ENCODE results near the gene STAT2. TPM values are rescaled to one million over a fixed set of nuclear protein-coding genes. Genes with fewer than 3 reads are reported as not detected.

STAT2 gene
- total RNA-seq, 1 experiment from 2014 or later: 18.1 TPM

Other genes with a start within 250 kb of the STAT2 start
- 1,876 and 4,191 TPM in 2 replicates for gene RPL41, start 243.5 kb downstream of the STAT2 start, total RNA-seq (2014; rRNA removed; shearing (Covaris generic); ENCODE audit: low replicate concordance)
- gene ZC3H10, start 241.8 kb downstream of the STAT2 start, total RNA-seq (2014; rRNA removed; shearing (Covaris generic); ENCODE audit: low replicate concordance): 3.5 and 5.3 TPM in 2 replicates
- gene ESYT1, start 231.8 kb downstream of the STAT2 start, total RNA-seq (2014; rRNA removed; shearing (Covaris generic); ENCODE audit: low replicate concordance): 84.9 and 145 TPM in 2 replicates
- 65.7 and 123 TPM in 2 replicates for gene MYL6B, start 207.5 kb downstream of the STAT2 start, total RNA-seq (2014; rRNA removed; shearing (Covaris generic); ENCODE audit: low replicate concordance)
- gene MYL6, start 201.7 kb downstream of the STAT2 start, total RNA-seq (2014; rRNA removed; shearing (Covaris generic); ENCODE audit: low replicate concordance): 1,658 and 1,845 TPM in 2 replicates
- 10.6 and 14.8 TPM in 2 replicates for gene SMARCC2, start 170.6 kb downstream of the STAT2 start, total RNA-seq (2014; rRNA removed; shearing (Covaris generic); ENCODE audit: low replicate concordance)
- 51.6 and 107 TPM in 2 replicates for gene RNF41, start 138.2 kb downstream of the STAT2 start, total RNA-seq (2014; rRNA removed; shearing (Covaris generic); ENCODE audit: low replicate concordance)
- gene NABP2, start 135.8 kb downstream of the STAT2 start, total RNA-seq (2014; rRNA removed; shearing (Covaris generic); ENCODE audit: low replicate concordance): 61.0 and 115 TPM in 2 replicates
- not detected in 2 replicates for gene SLC39A5, start 130.1 kb downstream of the STAT2 start, total RNA-seq (2014; rRNA removed; shearing (Covaris generic); ENCODE audit: low replicate concordance)
- gene ANKRD52, start 101.7 kb downstream of the STAT2 start, total RNA-seq (2014; rRNA removed; shearing (Covaris generic); ENCODE audit: low replicate concordance): 6.0 and 18.9 TPM in 2 replicates
- 6.9 and 7.7 TPM in 2 replicates for gene COQ10A, start 93.2 kb downstream of the STAT2 start, total RNA-seq (2014; rRNA removed; shearing (Covaris generic); ENCODE audit: low replicate concordance)
- 73.4 and 88.0 TPM in 2 replicates for gene CS, start 59.8 kb downstream of the STAT2 start, total RNA-seq (2014; rRNA removed; shearing (Covaris generic); ENCODE audit: low replicate concordance)
- 126 and 157 TPM in 2 replicates for gene CNPY2, start 44.1 kb downstream of the STAT2 start, total RNA-seq (2014; rRNA removed; shearing (Covaris generic); ENCODE audit: low replicate concordance)
- gene PAN2, start 26.1 kb downstream of the STAT2 start, total RNA-seq (2014; rRNA removed; shearing (Covaris generic); ENCODE audit: low replicate concordance): 9.3 and 11.9 TPM in 2 replicates
- not detected in 2 replicates for gene IL23A, start 21.2 kb downstream of the STAT2 start, total RNA-seq (2014; rRNA removed; shearing (Covaris generic); ENCODE audit: low replicate concordance)
- gene APOF, start 2.8 kb upstream of the STAT2 start, total RNA-seq (2014; rRNA removed; shearing (Covaris generic); ENCODE audit: low replicate concordance): not detected in 2 replicates
- gene TIMELESS, start 89.3 kb upstream of the STAT2 start, total RNA-seq (2014; rRNA removed; shearing (Covaris generic); ENCODE audit: low replicate concordance): 22.6 and 24.4 TPM in 2 replicates
- not detected in 2 replicates for gene MIP, start 94.5 kb upstream of the STAT2 start, total RNA-seq (2014; rRNA removed; shearing (Covaris generic); ENCODE audit: low replicate concordance)
- gene SPRYD4, start 108.5 kb upstream of the STAT2 start, total RNA-seq (2014; rRNA removed; shearing (Covaris generic); ENCODE audit: low replicate concordance): 0.35 and 0.69 TPM in 2 replicates
- 1.5 TPM in 1 of 2 replicates, not detected in the other for gene GLS2, start 128.1 kb upstream of the STAT2 start, total RNA-seq (2014; rRNA removed; shearing (Covaris generic); ENCODE audit: low replicate concordance)
- 3.8 and 4.4 TPM in 2 replicates for gene RBMS2, start 161.7 kb upstream of the STAT2 start, total RNA-seq (2014; rRNA removed; shearing (Covaris generic); ENCODE audit: low replicate concordance)